ENCODE results near the gene KDELR3. TPM values are rescaled to one million over a fixed set of nuclear protein-coding genes. Genes with fewer than 3 reads are reported as not detected.

Gene KDELR3
- total RNA-seq, 3 donors from 2014 or later = 8.9 to 18.0 (median 14.9) TPM

DNA sequence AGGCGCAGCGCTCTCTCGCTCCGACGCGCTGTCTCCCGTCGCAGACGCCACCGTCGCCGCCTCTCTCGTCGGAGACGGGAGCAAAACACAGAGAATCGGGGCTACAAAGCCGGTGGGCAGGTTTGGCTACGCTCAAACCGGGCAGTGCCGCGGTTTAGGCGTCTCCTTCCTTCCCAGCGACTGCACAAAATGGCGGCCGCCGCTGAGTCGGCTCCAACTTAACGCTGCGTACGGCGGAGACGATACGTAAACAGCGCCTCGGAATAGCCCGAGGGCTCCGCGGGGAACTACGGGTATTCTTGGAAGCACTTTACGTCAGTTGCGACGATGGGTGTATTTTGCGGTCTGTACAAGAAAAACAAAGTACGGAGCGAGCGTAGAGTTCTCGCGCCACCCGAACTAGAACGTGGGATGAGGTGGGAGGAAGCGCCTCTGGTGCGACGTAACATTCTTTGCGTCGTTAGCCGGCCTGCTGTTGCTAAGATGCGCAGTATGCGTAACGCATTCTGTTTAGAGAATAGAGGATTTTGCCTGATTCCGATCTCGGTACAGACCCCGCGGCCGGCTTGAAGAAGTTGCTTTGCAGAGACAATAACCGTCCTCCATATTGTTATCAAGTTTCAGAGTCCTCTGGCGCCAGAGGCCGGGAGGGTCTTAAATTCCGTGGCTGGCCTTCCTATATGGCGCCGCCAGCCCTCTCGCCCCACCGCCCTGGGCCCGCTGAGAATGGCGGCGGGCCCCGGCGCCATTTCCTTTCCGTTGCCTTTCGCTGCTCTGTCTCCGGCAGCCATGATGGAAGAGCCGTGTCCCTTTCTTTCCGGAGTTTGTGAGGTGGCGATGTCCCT, 38.4 kb downstream of the KDELR3 start, which contains the start of gene DDX17:
TSS of gene DDX17 (minus strand) at position 194 of the 845 bp plus-strand sequence.
- Histone ChIP-seq H3K9me3 (no peaks in the 10 kb centered on the region), H3K36me3 (no peaks in the 10 kb centered on the region), H3K27me3 (no peaks in the 10 kb centered on the region), H3K27ac (peak within 1 kb of the TSS; percentile 100), H3K4me3 (peak within 1 kb of the TSS; percentile 86 to 94 (median 91)), H3K4me1 (peaks cover 6% of the 10 kb centered on the region in 2 donors)
- TF ChIP-seq POLR2AphosphoS5 (IDR thresholded peaks at IDR 0.05) (peak; percentile 77 to 92 (median 86)), POLR2A (IDR thresholded peaks at IDR 0.05) (peak; percentile 83)
- TF ChIP-seq, protein P1, sequence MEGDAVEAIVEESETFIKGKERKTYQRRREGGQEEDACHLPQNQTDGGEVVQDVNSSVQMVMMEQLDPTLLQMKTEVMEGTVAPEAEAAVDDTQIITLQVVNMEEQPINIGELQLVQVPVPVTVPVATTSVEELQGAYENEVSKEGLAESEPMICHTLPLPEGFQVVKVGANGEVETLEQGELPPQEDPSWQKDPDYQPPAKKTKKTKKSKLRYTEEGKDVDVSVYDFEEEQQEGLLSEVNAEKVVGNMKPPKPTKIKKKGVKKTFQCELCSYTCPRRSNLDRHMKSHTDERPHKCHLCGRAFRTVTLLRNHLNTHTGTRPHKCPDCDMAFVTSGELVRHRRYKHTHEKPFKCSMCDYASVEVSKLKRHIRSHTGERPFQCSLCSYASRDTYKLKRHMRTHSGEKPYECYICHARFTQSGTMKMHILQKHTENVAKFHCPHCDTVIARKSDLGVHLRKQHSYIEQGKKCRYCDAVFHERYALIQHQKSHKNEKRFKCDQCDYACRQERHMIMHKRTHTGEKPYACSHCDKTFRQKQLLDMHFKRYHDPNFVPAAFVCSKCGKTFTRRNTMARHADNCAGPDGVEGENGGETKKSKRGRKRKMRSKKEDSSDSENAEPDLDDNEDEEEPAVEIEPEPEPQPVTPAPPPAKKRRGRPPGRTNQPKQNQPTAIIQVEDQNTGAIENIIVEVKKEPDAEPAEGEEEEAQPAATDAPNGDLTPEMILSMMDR (IDR thresholded peaks at IDR 0.05) = peak in 2 of 3 donors; percentile 9 to 28
- peak; percentile 96 to 97 for DNase-seq (ENCODE audit: low spot score in 2 of 2)
- intact Hi-C loops (cut with DNase I; ENCODE audit: low total_unique reads) = no loop called here

DNA sequence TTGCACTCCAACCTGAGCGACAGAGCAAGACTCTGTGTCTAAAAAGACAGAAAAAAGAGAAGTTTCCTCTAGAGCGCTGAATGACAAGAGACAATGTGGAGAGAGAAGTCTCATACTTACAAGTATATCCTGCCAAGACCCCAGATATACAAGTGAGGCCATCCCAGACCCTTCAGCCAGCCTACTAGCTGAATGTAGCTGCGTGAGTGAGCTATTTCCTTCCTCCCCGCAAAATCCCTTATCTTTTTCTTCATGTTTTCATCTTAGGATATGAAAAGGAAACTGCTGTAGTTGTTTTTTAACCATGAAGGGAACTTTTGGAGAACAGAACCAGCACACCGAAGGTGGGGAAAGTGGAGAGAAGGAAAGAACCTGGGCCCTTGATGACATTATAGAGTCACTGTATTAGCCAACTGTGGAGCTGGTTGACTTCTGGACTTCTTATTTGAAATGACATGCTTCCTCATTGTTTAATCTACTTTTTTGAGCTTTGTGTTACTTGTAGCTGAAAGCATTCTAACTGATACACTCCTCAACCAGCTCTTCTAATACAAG, 42.6 kb downstream of the KDELR3 start:
- TF ChIP-seq, protein P1 (IDR thresholded peaks at IDR 0.05) = no peak
- TF ChIP-seq POLR2AphosphoS5 (IDR thresholded peaks at IDR 0.05) (no peak), POLR2A (IDR thresholded peaks at IDR 0.05) (no peak)
- Histone ChIP-seq H3K4me1 (no peaks in the 10 kb centered on the region), H3K27ac (no peak overlapping the region), H3K27me3 (no peaks in the 10 kb centered on the region), H3K9me3 (no peaks in the 10 kb centered on the region), H3K36me3 (no peaks in the 10 kb centered on the region), H3K4me3 (no peak overlapping the region)
- intact Hi-C loops (cut with DNase I; ENCODE audit: low total_unique reads) = no loop called here
- DNase-seq (ENCODE audit: low spot score in 2 of 2) = no peak

DNA sequence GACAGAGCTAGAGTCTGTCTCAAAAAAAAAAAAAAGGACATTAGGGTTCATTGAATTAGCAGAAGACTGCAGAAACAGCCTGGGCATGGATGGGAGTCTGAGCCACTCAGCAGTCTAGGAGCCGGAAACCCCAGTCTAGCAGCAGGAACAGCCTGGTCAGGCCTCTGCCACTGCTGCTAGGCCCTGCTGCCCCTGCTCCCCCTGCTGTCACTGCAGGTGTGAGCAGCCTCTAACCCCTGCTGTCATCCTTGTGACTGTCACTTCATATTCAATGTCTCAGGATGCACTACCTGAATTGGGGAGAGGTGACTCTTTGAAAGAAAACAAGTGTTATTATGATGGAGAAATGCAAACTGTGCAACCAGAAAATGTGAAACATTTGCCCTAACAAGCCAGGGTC, 45.2 kb downstream of the KDELR3 start:
- Histone ChIP-seq H3K4me3 (no peak overlapping the region), H3K36me3 (no peaks in the 10 kb centered on the region), H3K4me1 (no peaks in the 10 kb centered on the region), H3K27ac (no peak overlapping the region), H3K9me3 (no peaks in the 10 kb centered on the region), H3K27me3 (no peaks in the 10 kb centered on the region)
- no peak for DNase-seq (ENCODE audit: low spot score in 2 of 2)
- TF ChIP-seq POLR2AphosphoS5 (IDR thresholded peaks at IDR 0.05) (no peak), POLR2A (IDR thresholded peaks at IDR 0.05) (no peak)
- TF ChIP-seq, protein P1 (IDR thresholded peaks at IDR 0.05) = no peak
- intact Hi-C loops (cut with DNase I; ENCODE audit: low total_unique reads) = no loop called here

DNA sequence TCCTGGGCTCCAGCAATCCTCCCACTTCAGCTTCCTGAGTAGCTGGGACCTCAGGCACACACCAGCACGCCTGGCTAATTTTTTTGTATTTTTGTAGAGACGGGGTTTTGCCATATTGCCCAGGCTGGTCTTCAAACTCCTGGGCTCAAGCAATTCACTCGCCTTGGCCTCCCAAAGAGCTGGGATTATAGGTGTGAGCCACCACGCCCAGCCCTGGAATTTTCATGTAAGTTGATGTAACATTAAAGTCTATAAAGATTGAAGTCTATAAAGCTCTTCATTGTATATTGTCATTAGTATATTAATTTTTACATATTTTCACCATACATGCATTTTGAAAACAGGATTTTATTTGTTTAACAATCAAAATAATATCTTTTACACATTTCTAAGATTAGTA, 50.7 kb downstream of the KDELR3 start:
- no peak overlapping the region for H3K4me3 ChIP-seq
- intact Hi-C loops (cut with DNase I; ENCODE audit: low total_unique reads) = no loop called here
- H3K9me3 ChIP-seq = no peaks in the 10 kb centered on the region
- H3K4me1 ChIP-seq = no peaks in the 10 kb centered on the region
- DNase-seq (ENCODE audit: low spot score in 2 of 2) = no peak
- no peak overlapping the region for H3K27ac ChIP-seq
- H3K27me3 ChIP-seq = no peaks in the 10 kb centered on the region
- no peaks in the 10 kb centered on the region for H3K36me3 ChIP-seq
- TF ChIP-seq, protein P1 (IDR thresholded peaks at IDR 0.05) = no peak
- TF ChIP-seq POLR2AphosphoS5 (IDR thresholded peaks at IDR 0.05) = no peak
- no peak for TF ChIP-seq POLR2A (IDR thresholded peaks at IDR 0.05)

All from breast epithelium (tissue), 4 donors.